ENCODE results near the gene WDR72.
"Not testable (repeated sequence)": the region's sequence is repeated elsewhere in the genome, so short reads cannot be mapped to it uniquely, and the experiment has no call there.

The WDR72 gene

DNA sequence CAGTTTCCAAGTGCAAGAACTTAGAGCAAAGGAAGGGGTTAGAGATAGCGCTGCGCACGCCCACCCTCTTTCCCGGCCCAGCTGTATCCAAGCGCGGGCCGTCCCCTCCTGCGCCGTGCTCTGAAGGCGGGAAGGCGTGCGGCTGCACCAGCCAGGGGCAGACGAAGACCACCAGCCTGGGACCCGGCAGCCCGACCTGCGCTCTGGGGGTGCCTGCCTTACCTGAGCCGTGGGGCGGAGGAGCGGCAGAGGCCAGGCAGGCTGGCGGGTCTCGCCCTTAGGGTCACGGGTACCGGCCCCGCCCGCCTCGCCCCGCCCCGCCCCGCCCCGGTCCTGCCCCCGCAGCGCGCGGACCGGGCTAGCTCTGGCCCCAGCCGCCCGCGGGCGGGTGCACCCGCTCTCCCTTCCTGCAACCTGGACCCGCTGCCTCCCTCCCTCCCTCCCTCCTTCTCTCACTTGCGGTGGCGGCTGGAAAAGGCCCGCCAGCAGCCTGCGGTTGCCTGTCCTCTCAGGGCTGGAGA, at the start of gene WDR72:
WDR72 (minus strand) TSS at position 253 of the 521 bp plus-strand sequence. CDS start 26,514 bp downstream, outside the sequence.
- DNase-seq (ENCODE audit: low read depth in 3 of 3): no peak

DNA sequence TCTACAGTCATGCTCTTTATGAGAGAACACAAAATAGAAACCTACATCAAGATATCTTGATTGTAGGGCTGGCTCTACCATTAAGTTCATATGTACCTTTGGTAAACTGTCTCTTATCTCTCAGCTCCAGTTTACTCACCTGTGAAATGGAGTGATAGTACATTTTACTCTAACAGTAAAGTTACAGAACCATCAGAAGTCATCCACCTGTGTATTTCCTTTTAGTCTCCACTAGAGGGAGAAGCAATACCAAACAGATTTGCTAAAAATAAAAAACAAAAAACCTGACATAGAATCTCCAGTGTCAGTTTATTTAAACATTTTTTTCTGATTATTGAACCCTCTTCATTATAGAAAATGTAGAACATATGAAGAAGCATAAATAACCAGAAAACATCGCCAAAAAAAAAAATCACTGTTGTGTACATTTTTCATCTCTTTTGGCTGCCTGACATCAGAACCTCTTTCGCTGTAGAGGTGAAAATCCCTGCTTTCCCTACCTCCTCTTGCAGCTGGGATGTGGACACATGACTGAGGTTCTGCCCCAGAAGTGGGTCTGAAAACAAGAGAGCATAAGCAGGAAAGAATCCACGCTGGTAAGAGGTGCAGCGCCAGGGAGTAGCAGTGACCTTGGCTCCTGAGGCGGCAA, 48.7 kb upstream of the WDR72 start:
- no peak for DNase-seq (ENCODE audit: low read depth in 3 of 3)

DNA sequence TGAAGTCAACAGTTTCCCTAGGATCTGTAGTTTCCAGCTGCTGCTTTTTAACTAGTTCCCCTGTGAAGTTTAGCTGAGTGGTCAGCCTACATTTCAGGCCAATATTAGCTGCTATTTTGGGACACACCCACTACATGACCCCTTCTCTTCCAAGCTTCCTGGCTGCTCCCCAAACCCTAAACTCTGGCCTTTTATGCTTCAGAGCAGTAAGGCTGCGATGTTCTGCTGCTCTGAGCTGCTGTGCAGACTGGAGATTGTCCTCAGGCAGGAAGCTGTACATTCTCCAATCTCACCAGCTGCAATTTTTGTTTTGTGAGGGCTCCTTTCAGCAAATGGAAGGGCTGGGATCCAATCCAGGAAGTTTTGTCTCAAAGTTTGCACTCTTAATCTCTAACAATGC, 48.0 kb upstream of the WDR72 start:
- no peak for DNase-seq (ENCODE audit: low read depth in 3 of 3)

DNA sequence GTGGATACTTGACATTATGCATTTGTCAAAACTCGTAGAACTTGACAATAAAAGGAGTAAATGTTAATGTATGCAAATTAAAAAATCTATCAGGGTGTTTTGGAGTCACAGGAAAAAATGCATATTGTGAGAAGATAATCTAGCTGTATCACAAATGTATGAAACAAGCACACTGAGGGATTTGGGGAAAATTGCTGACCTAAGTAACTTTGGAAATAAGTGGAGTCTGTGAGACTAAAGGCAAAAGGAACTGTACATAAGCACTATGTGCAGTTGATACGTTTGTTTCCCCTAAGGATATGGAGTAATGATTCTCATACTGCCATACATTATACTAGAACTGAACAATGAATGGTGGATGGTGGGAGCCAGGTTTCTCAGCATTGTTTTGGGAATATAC, 43.2 kb upstream of the WDR72 start:
- no peak for DNase-seq (ENCODE audit: low read depth in 3 of 3)

DNA sequence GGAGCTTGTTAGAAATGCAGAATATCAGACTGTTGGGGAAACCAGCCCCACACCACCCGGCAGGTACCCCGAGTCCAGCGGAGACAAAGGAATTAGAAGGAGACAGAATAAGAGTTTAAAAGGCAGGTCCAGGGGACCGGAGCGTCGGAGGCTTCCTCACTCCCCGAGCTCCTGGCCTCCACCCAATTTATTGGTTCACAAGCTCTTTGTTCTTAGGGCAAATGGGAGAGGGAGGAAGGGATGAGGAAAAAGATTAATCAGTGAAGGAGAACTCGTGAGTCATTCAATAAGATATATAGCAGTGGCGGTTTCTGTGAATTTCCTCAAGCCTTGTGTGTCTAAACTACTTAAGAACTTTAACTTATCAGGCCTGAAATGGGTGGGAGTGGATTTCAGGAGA, 32.1 kb upstream of the WDR72 start:
- no peak for DNase-seq (ENCODE audit: low read depth in 3 of 3)

DNA sequence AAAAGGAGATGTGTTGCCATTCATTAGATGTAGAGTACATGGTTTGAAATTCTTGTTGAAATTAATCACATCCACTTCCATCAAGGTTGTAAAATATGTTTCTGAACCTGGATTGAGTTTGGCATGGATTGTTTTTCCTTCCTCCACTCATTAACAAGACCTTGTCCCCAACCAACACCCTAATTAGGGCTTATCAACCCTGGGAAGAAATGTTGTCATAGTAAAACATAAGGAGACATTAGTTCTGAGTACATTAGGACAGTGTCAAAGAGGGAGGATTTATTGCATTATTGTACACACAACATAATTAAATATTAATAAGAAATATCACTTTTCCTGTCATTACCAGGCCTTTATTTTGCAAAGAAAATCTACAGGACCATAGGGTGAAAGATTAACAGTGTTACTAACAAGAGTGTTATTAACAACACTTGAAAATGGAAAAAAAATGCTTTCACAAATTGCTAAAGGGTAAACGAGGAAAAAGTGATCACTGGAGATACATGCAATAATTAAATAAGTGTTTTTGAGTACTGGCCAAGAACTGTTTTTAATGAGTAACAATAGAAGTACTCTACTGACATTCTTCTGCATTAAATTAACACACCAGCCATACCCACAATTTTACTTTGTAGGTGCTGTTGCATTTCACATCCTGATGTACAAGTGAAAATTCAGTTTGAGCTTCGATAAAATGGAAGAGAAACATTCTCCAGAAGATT, 30.4 kb upstream of the WDR72 start:
- DNase-seq (ENCODE audit: low read depth in 3 of 3): no peak

DNA sequence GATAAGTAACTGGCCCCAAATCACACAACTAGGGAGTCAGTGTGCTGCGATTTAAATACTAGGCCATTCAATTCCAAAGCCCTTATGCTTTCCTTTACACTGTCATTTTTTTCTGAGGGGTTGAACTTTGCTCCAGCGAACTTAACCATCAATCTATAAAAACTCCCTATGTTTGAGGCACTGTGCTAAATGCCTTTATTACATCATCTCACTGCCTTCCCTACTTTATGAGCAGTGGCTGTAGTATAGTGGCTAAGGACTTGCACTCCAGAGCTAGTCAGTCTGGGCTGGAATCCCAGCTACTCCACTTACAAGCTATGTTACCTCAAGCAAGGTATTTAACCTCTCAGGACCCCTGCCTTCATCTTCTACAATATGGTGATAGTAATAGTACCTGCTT, 26.9 kb upstream of the WDR72 start:
- DNase-seq (ENCODE audit: low read depth in 3 of 3): no peak

DNA sequence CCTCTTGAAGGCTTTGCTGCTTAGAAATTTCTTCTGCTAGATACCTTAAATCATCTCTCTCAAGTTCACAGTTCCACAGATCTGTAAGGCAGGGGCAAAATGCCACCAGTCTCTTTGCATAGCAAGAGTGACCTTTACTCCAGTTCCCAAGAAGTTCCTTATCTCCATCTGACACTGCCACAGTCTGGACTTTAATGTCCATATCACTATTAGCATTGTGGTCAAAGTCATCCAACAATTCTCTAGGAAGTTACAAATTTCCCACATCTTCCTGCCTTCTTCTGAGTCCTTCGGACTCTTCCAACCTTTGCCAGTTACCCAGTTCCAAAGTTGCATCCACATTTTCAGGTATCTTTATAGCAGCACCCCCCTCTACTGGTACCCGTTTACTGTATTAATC, 25.8 kb upstream of the WDR72 start:
- DNase-seq (ENCODE audit: low read depth in 3 of 3): not testable (repeated sequence)

DNA sequence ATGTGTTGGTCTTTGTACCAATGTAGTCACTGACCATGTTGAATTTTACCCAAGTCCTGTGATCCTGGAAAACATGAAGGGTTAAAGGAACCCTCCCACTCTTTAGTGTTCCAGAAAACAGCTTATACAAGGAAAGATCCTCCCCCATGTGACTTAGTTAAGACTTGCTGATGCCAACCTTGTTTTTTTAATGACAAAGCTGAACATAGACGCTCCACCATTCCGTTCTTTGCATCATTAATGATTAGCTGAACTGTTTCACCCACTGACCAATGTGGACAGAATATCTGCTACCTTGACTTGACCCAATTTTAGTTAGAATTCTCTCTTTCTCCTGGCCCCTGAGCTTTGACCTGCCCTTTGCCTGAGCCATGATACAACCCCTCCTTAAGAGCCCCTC, 3.5 kb upstream of the WDR72 start:
- no peak for DNase-seq (ENCODE audit: low read depth in 3 of 3)

DNA sequence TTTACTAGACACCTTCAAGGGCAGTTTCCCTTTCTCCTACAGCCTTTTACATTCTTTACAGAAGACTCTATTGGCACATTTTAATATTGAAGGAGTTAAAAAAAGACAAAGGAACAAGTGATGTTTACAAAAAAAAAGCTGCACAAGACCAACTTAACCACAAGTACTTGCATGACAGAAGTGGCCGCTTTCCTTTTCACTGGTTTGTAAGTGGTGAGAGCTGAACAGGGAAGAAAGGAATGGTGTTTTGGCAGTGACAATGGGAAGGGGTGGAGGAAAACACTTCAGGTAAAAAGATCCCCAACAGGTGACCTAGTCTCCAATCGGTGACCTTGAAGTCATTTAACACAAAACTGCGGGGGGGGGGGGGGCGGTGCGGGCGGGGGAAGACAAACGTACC, 1.1 kb downstream of the WDR72 start:
- DNase-seq (ENCODE audit: low read depth in 3 of 3): no peak

DNA sequence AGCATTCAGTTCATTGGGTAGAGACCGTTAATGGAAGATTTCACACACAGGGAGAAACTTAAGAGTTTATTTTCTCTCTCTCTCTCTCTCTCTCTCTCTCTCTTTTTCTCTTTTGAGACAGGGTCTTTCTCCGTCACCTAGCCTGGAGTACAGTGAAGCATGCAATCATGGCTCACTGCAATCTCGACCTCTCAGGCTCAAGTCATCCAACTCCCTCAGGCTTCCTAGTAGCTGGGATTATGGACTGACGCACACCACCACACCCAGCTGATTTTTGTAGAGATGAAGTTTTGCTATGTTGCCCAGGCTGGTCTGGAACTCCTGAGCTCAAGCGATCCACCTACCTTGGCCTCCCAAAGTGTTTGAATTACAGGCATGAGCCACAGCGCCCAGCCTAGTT, 1.6 kb downstream of the WDR72 start:
- DNase-seq (ENCODE audit: low read depth in 3 of 3): no peak

DNA sequence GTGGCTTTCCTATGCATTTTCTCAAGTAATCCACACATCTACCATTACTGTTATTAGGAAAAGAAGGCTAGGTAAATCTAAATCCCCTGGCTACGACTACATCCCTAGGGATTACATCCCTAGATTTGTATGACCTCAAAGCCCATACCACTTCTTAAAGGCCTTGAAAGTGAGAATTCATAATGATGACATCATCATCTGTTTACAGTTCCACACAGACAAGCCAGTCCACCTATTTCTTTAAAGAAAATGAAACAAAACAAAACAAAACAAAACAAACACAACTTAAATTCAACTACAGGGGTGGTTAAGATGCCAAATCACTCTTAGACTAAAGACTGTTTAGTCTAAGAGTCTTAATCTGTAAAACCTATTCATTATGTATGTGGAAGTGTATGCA, 5.7 kb downstream of the WDR72 start:
- no peak for DNase-seq (ENCODE audit: low read depth in 3 of 3)

DNA sequence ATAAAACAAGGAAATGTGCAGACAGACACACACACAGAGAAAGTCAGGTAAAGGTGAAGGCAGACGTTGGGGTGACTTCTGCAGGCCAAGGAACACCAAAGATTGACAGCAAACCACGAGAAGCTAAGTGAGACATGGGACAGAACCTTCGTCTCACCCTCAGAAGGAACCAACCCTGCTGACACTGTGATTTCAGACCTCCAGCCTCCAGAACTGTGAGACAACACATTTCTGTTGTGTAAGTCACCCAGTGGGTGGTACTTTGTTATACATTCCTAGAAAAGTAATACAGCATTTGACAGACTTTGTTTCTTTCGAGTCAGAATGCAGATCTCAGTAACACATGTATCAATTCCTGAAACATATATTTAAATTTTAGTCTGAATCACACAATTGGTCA, 7.1 kb downstream of the WDR72 start:
- DNase-seq (ENCODE audit: low read depth in 3 of 3): no peak

DNA sequence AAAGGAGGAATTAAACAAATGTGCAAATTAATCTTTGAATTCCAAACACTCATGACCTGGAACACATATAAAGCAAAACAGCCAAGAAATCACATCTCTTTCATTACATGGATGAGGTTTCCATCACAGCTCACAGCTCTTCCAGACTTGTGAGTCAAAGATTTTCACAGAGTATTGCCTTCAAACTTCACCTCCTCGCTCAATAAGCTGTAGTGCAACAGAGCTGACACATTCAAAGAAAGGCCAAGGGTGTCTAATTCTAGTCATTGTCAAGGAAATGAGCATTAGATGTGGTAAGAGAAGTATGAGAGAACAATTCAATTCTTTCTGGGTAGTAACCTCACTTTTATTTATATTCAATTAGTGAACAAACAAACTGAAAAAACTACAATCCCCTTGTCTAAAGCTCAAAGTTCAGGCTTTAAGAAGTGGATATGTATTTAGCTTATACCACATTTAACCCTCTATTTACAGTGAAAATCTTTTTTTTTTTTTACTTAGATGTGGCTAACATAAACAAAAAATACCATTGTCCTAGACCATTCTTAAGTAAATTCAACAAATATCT, 11.9 kb downstream of the WDR72 start:
- DNase-seq (ENCODE audit: low read depth in 3 of 3): no peak

DNA sequence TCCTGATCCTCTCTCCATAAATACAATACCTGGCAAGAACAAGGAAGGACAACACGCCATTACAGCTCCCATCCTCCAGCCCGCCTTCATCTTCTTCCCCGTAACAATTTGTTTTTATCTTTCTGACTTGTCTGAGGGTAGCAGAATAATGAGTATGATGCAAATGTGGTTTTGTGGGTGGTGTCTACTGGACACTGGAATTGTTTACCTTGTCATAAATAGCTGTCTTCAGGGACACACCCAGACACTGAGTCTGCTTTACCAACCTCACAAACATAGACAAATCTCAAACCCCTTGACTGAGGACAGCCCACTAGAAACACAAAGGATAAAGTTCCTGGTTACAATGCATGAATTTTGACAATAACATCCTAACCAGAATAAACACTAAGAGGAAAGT, 13.4 kb downstream of the WDR72 start:
- no peak for DNase-seq (ENCODE audit: low read depth in 3 of 3)

DNA sequence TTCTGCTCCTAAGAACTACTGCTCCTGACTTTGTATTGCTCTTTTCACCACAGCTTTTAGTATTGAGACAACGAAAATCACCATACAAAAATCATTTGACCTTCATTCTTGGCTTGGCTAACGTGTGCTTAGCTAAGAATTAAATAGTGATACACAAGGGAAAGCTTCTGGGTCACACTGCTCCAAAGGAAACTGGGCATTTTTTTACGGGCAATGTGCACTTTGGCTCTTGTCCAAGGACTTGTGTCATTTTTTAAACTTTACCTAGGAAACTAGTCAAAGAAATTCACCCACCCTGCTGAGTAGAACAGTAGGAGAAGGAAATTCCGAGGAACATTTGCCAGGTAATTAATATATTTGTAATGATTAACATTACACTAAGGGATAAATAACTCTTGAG, 19.8 kb downstream of the WDR72 start:
- no peak for DNase-seq (ENCODE audit: low read depth in 3 of 3)

DNA sequence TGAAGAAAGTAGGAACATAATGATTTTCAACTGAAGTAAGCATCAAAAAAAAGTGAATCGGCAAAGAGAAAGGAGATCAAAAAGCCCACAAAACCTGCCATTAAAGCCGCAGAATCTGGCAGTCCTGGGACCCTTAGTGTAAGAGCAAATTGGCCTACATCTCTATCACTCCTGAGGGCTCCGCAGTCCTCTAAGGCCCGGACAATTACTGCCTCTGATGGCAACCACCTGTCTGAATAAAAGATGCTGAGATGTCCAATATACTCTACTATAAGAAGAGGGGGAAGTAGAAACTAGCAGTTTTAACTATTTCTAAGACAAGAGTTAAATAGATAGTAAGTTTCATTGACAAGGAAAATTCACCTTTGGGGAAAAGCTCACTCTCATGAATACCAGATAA, 20.3 kb downstream of the WDR72 start:
- no peak for DNase-seq (ENCODE audit: low read depth in 3 of 3)

DNA sequence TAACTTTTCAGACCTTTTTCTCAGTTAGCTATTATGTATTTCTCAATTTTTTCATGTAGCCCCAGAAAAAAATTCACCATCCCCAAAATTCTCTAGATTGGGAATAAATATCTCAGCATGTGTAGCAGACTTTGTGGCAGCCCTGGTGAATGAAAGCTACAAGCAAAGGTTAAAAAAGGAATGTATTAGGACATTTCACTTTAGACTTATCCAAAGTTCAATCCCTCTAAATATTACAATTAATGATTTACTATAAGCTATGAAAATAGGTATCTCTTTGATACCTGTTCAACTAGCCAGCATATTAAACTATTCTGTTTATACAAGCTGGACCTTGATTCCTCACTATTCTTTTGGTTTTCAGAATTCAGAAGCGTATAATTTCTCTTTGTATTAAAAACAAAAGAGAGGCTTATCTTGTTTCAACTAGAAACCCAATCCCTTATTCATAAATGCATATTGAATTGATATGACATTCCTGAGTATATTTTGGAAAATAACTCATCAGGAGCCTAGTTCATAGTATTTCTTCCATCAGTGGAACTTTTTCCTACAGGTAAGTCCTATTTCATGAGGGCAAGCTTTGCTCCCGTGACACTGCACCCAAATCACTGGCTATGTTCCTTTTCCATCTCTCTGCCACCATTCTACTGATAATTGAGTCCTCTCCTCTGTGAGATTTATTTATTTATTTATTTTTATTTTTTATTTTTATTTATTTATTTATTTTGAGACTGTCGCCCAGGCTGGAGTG, 38.0 kb downstream of the WDR72 start:
- no peak for DNase-seq (ENCODE audit: low read depth in 3 of 3)

DNA sequence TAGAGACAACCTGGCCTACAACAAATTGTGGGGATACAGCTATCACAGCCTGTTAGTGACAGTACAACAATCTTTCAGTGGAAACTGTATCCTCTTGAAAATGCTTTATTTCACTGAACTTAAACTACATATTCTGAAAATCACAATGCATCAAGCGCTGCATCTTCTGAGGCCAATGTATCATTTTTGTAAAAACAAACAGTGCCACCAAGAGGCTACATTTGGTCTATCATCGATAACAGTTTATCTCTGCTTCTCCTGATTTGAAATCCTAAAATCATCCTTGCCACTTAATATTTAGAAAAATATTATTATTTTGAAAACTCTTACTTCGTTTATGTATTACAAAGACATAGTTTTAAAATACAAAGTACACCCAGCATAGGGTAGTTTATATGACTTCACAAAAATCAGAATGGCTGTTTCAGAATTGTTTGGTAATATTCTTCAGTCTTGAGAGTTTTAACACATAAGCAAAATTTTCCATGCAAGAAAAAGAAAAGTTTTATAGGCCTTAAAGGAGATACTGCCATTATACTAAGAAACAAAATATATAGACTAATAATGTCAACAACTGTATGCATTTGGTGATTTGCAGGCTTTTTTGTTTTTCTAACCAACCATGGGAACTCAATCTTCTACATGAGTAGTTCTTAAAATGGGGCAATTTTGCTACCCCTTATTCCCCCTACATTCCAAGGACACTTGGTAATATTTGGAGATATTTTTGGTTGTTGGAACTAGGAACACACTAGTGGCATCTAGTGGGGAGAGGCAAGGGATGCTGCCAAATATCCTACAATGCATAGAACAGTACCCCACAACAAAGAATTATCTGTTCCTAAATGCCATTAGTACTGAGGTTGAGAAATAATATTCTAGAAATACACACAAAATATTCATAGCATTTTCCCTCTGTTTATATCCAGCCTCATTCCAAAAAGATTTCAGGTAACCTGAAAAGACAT, 42.3 kb downstream of the WDR72 start:
- no peak for DNase-seq (ENCODE audit: low read depth in 3 of 3)

DNA sequence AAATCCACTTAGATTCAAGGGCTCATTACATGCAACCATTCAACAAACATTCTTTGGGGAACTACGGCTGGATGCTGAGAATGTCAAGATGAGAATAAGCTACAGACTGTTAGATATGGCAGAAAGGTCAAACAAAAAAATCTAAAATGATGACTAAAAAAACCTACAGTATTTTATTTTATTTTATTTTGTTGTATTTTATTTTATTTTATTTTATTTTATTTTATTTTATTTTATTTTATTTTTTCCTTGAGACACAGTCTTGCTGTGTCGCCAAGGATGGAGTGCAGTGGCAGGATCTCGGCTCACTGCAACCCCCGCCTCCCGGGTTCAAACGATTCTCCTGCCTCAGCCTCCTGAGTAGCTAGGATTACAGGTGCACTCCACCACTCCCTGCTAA, 46.2 kb downstream of the WDR72 start:
- DNase-seq (ENCODE audit: low read depth in 3 of 3): no peak

DNA sequence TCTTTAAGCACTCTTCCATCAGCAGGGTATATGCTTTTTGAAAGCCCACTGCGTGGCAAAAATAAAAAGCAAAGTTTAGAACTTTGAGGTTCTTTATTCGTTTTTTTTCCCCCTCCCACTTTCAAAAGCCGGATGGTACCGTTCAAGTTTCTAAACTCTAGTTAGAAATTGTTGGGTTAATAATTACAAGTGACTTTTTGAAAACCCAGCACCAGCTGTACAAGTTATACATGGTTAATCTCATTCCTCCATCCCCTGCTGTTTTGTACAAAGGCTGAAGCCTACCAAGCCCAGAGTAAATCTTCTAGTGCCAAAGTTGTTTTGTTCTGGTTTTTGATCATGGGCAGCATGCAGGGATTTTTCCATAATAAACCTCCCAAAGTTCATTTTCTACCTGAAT, 48.6 kb downstream of the WDR72 start:
- no peak for DNase-seq (ENCODE audit: low read depth in 3 of 3)

Data from stimulated activated CD4-positive, alpha-beta T cell treated with anti-CD3 and anti-CD28 coated beads, TNF-alpha, amount 100 ng/mL, for 24 hours (primary cell).